Cardiac muscle cell (in vitro differentiated cells and primary cell): Measurements from ENCODE around the gene OSBPL3. TPM values are rescaled to one million over a fixed set of nuclear protein-coding genes. Genes with fewer than 3 reads are reported as not detected.

Experiments
- DNase-seq, 2 donors: peaks; one replicate each; pipeline versions ENCODE4 v3.0.0 to v3.0.0-alpha.2; 2010 to 2017; ENCODE audit warnings: low read depth in 1 of 2, low spot score in 1 of 2
- H3K27ac ChIP-seq: fragments of 200-600 bp; sonication (generic); 2 replicates; pipeline ENCODE4 v1.5.1; 2016
- H3K27me3 ChIP-seq: fragments of 200-600 bp; sonication (generic); 2 replicates; pipeline ENCODE4 v1.6.0; 2016; ENCODE audit warnings: control low read depth
- H3K36me3 ChIP-seq: fragments of 200-600 bp; sonication (generic); 2 replicates; pipeline ENCODE4 v1.5.1; 2016; ENCODE audit warnings: control low read depth
- H3K4me1 ChIP-seq: fragments of 200-600 bp; sonication (generic); 2 replicates; pipeline ENCODE4 v1.8.1; 2017; ENCODE audit warnings: low read depth, mild to moderate bottlenecking, mixed run types
- H3K4me3 ChIP-seq: fragments of 200-600 bp; sonication (generic); 2 replicates; pipeline ENCODE4 v1.5.1; 2016; ENCODE audit warnings: mild to moderate bottlenecking
- H3K9me3 ChIP-seq: fragments of 200-600 bp; sonication (generic); 2 replicates; pipeline ENCODE4 v1.5.1; 2017; ENCODE audit warnings: low read depth, mild to moderate bottlenecking, control low read depth
- CTCF ChIP-seq: IDR thresholded peaks from 2 replicates; pipeline ENCODE4 v1.5.1; 2012; ENCODE audit warnings: low read depth, mild to moderate bottlenecking, low read length
- polyA plus RNA-seq: library from polyadenylated mRNA; unstranded; fragments of >200 nt; fragmentation: Nextera tagmentation; extraction: Ambion mirVana; gene quantifications from 2 replicates; pipeline ENCODE4 v1.2.1, GENCODE V29; 2016
- total RNA-seq: library from RNA; depleted of rRNA; stranded (reverse); fragments of >200 nt; gene quantifications from 2 replicates; pipeline ENCODE4 v1.2.3, GENCODE V29; 2016

Gene OSBPL3
- total and polyA plus RNA-seq, 2 experiments from 2014 or later: 7.5 to 8.2 TPM

GRCh38 chr7:25006276-25006675, 26.3 kb upstream of the OSBPL3 start:
- Histone ChIP-seq H3K36me3 (no peaks in the 10 kb centered on the region), H3K27me3 (no peaks in the 10 kb centered on the region), H3K27ac (no peak overlapping the region), H3K4me3 (no peak overlapping the region), H3K9me3 (no peaks in the 10 kb centered on the region), H3K4me1 (no peaks in the 10 kb centered on the region)
- DNase-seq: no peak
- no peak for TF ChIP-seq CTCF

GRCh38 chr7:25005658-25006057, 25.7 kb upstream of the OSBPL3 start:
- no peak for TF ChIP-seq CTCF
- DNase-seq: no peak
- H3K27ac ChIP-seq: no peak overlapping the region

GRCh38 chr7:25002786-25003185, 22.8 kb upstream of the OSBPL3 start:
- Histone ChIP-seq H3K36me3 (no peaks in the 10 kb centered on the region), H3K27me3 (no peaks in the 10 kb centered on the region), H3K4me1 (no peaks in the 10 kb centered on the region), H3K4me3 (no peak overlapping the region), H3K27ac (no peak overlapping the region), H3K9me3 (no peaks in the 10 kb centered on the region)
- no peak for DNase-seq
- TF ChIP-seq CTCF: no peak

More at GRCh38 chr7:25005658-25006057, 25.7 kb upstream of the OSBPL3 start:
- Histone ChIP-seq H3K36me3 (no peaks in the 10 kb centered on the region), H3K4me3 (no peak overlapping the region), H3K27me3 (no peaks in the 10 kb centered on the region), H3K9me3 (no peaks in the 10 kb centered on the region), H3K4me1 (no peaks in the 10 kb centered on the region)

GRCh38 chr7:24995466-24995865, 15.5 kb upstream of the OSBPL3 start:
- Histone ChIP-seq H3K27ac (no peak overlapping the region), H3K36me3 (no peaks in the 10 kb centered on the region), H3K4me3 (no peak overlapping the region), H3K9me3 (no peaks in the 10 kb centered on the region), H3K27me3 (no peaks in the 10 kb centered on the region), H3K4me1 (no peaks in the 10 kb centered on the region)
- no peak for DNase-seq
- no peak for TF ChIP-seq CTCF

- no peak overlapping the region for H3K4me3 ChIP-seq
- no peaks in the 10 kb centered on the region for H3K36me3 ChIP-seq
- no peak for DNase-seq
- no peaks in the 10 kb centered on the region for H3K27me3 ChIP-seq
- H3K27ac ChIP-seq: no peak overlapping the region
- no peaks in the 10 kb centered on the region for H3K9me3 ChIP-seq
- TF ChIP-seq CTCF: no peak
- no peaks in the 10 kb centered on the region for H3K4me1 ChIP-seq
Observed at GRCh38 chr7:24992314-24992713, 12.3 kb upstream of the OSBPL3 start.

GRCh38 chr7:24991353-24991752, 11.4 kb upstream of the OSBPL3 start:
- H3K4me1 ChIP-seq: no peaks in the 10 kb centered on the region
- no peak overlapping the region for H3K27ac ChIP-seq
- no peaks in the 10 kb centered on the region for H3K27me3 ChIP-seq
- no peaks in the 10 kb centered on the region for H3K9me3 ChIP-seq
- no peaks in the 10 kb centered on the region for H3K36me3 ChIP-seq
- TF ChIP-seq CTCF: no peak
- no peak overlapping the region for H3K4me3 ChIP-seq
- no peak for DNase-seq
